Ectodermal cell (in vitro differentiated cells): ENCODE results near the gene THBS1.

Experiments
- H3K27ac ChIP-seq: 2 replicates; pipeline ENCODE4 v1.7.0; 2013; ENCODE audit warnings: mild to moderate bottlenecking, low read depth, low read length; ENCODE audit not compliant: insufficient read depth, poor library complexity, severe bottlenecking
- H3K27me3 ChIP-seq: 2 replicates; pipeline ENCODE4 v1.7.0; 2013; ENCODE audit warnings: mild to moderate bottlenecking, low read length; ENCODE audit not compliant: insufficient read depth, control insufficient read depth, poor library complexity, severe bottlenecking
- H3K36me3 ChIP-seq: one replicate; pipeline ENCODE4 v1.7.0; 2013; ENCODE audit warnings: low read length; ENCODE audit not compliant: control insufficient read depth, insufficient read depth
- H3K4me1 ChIP-seq: one replicate; pipeline ENCODE4 v1.7.0; 2013; ENCODE audit warnings: low read length; ENCODE audit not compliant: control insufficient read depth, insufficient read depth
- H3K4me3 ChIP-seq: 2 replicates; pipeline ENCODE4 v1.7.0; 2013; ENCODE audit warnings: low read depth, low read length, control low read depth; ENCODE audit not compliant: insufficient read depth
- H3K9me3 ChIP-seq: 2 replicates; pipeline ENCODE4 v1.7.0; 2013; ENCODE audit warnings: mild to moderate bottlenecking, low read length, moderate library complexity; ENCODE audit not compliant: control insufficient read depth
- WGBS, 2 experiments: methylation state at CpG; one replicate each; pipeline ENCODE4 v1.1.7; 2013; ENCODE audit warnings: missing lambda C conversion rate in 2 of 2; 5-methylcytosine and 5-hydroxymethylcytosine counted together

THBS1 gene

DNA sequence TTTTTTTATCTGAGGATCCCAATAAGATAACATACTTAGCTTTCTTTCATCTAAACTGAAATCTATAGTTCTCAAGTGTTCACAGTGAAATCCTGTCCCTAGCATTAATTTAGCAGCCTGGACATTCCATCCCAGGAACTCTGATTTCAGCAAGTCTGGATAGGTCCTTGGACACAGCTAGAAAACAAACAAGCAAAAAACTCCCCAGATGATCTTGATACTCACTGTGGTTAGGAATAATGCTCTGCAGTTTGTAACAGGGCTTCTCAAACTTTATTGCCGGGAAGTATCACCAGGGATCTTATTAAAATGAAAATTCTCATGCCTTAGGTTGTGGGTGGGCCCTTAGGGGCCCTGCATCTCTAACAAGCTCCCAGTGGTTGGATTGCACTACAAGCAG is 24.3 kb downstream of the THBS1 start:
- H3K27me3 ChIP-seq = no peaks in the 10 kb centered on the region
- H3K4me1 ChIP-seq = no peaks in the 10 kb centered on the region
- no peaks in the 10 kb centered on the region for H3K36me3 ChIP-seq
- 94 to 100% methylated on average over 1 of the region's 1 CpG for WGBS, 2 experiments
- no peak overlapping the region for H3K27ac ChIP-seq
- H3K4me3 ChIP-seq = no peak overlapping the region
- no peaks in the 10 kb centered on the region for H3K9me3 ChIP-seq

DNA sequence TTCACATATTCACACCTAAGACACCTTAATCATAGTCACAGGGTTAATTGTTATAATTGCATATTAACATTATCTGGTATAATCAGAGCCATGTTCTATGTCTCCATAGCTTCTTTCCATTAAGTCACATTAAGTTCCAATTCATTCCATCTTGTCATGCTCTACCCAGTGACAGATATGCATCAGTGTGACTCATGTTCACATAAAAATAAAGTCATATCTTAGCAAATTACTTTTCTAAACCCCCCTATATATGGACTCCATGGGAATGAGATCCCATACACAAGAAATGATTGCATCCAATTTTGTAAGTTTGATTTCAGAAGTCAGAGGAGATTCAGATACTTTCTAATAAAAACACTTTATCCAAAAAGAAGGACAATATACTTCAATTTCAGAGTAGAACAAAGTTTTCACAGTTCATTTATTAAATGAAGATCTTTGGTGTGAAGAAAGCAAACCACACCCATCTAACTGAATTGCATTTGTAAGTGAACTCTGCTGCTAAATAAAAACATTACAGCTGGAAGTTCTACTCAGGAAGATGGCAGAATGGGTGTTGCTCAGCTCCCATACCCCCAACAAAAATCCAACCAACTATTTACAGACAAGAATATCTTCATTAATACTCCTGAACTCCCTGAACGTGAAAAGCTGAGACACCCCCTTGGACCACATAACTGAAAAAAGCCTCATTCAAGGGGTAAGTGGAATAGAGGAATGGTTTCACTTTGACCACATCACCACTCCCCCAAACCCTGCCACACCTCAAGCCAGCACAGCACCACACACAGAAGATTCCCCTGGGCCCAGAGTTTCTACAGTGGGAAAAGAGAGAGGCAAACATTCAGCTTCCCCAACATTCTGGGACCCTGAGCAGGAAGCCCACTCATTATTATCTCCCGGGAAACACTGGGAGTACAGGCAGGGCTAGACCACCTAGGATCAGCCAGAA is 27.6 kb downstream of the THBS1 start:
- Histone ChIP-seq H3K27me3 (no peaks in the 10 kb centered on the region), H3K36me3 (no peaks in the 10 kb centered on the region), H3K27ac (no peak overlapping the region), H3K4me1 (no peaks in the 10 kb centered on the region), H3K9me3 (peaks cover 2% of the 10 kb centered on the region), H3K4me3 (no peak overlapping the region)
- 93 to 98% methylated on average over 1 to 2 of the region's 2 CpGs for WGBS, 2 experiments

DNA sequence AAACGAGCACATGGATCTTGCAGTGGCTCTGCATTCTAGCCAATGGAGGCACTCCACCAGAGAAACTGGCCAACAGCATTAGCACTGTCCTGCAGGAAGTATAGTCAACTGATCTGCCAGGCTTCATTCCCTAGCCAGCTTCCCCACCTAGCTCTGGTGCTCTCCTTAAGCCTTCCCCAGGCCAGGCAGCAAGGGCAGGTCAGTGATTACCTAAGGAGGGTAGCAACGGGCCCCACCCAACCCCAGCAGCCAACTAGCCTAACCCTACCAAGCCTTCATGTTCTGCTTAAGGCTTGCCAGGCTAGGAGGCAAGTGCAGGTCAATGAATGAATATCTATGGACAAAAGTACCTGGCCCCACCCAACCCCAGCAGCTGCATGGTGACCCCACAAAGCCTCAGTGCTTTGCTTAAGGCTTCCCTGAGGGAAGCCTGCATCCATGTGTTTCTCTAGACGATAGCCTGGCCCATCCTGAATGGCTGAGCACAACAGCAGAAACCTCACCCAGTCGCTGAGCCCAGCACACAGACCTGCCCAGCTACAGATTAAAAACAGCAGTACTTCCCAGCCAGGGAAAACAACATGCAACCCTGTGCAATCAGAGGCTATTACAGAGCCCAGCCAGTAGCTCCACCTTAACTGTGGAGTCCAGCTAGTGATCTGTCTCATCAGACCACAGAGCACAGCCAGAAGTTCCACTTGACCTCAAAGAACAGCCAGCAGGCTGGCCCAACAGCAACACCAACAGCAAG is 28.5 kb downstream of the THBS1 start:
- Histone ChIP-seq H3K4me1 (no peaks in the 10 kb centered on the region), H3K27ac (no peak overlapping the region), H3K4me3 (no peak overlapping the region), H3K9me3 (peaks cover 2% of the 10 kb centered on the region), H3K27me3 (no peaks in the 10 kb centered on the region), H3K36me3 (no peaks in the 10 kb centered on the region)
- WGBS, 2 experiments = 91 to 92% methylated on average over 4 of the region's 4 CpGs

DNA sequence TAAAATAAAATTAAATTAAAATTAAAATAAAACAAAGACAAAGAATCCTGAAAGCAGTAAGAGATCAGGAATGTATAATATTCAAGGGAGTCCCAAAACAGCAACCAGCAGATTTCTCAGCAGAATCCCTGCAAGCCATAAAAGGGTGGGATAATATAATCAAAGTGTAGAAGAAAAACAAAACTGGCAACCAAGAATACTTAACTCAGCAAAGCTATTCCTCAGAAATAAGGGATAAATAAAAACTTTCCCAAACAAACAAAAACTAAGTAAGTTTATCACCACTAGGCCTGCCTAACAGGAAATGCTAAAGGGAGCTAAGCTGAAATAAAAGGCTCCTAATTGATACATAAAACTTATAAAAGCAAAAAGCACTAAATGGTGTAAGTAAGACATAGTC is 29.8 kb downstream of the THBS1 start:
- Histone ChIP-seq H3K4me3 (no peak overlapping the region), H3K4me1 (no peaks in the 10 kb centered on the region), H3K27me3 (no peaks in the 10 kb centered on the region), H3K36me3 (no peaks in the 10 kb centered on the region), H3K9me3 (peaks cover 2% of the 10 kb centered on the region), H3K27ac (no peak overlapping the region)

DNA sequence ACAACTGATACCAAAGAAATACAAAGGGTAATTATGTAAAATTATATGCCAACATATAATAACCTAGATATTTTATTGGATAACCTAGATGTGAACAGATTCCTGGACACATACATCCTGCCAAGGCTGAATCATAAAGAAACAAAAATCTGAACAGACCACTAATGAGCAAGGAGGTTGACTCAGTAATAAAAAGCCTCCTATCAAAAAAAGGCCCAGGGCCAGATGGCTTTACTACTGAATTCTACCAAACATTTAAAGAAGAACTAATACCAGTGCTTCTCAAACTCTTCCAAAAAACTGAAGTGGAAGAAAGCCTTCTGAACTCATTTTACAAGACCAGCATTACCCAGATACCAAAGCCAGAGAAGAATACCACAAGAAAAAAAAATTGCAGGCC is 32.4 kb downstream of the THBS1 start:
- no peak overlapping the region for H3K27ac ChIP-seq
- no peaks in the 10 kb centered on the region for H3K36me3 ChIP-seq
- H3K27me3 ChIP-seq = no peaks in the 10 kb centered on the region
- H3K4me3 ChIP-seq = no peak overlapping the region
- no peaks in the 10 kb centered on the region for H3K4me1 ChIP-seq
- H3K9me3 ChIP-seq = peaks cover 2% of the 10 kb centered on the region

DNA sequence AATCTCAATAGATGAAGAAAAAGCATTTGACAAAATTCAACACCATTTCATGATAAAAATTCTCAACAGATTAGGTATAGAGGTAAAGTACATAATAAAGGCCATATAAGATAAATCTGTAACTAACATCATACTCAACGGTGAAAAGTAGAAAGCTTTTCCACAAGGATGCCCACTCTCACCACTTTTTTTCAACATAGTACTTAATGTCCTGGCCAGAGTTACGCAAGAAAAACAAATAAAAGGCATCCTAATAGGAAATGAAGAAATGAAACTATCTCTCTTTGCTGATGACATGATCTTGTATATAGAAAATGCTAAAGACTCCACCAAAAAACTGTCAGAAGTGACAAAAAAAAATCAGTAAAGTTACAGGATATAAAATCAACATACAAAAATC is 33.0 kb downstream of the THBS1 start:
- H3K27me3 ChIP-seq = no peaks in the 10 kb centered on the region
- no peaks in the 10 kb centered on the region for H3K36me3 ChIP-seq
- no peak overlapping the region for H3K4me3 ChIP-seq
- H3K9me3 ChIP-seq = peaks cover 2% of the 10 kb centered on the region
- no peak overlapping the region for H3K27ac ChIP-seq
- H3K4me1 ChIP-seq = no peaks in the 10 kb centered on the region
- 96 to 100% methylated on average over 1 to 2 of the region's 2 CpGs for WGBS, 2 experiments

DNA sequence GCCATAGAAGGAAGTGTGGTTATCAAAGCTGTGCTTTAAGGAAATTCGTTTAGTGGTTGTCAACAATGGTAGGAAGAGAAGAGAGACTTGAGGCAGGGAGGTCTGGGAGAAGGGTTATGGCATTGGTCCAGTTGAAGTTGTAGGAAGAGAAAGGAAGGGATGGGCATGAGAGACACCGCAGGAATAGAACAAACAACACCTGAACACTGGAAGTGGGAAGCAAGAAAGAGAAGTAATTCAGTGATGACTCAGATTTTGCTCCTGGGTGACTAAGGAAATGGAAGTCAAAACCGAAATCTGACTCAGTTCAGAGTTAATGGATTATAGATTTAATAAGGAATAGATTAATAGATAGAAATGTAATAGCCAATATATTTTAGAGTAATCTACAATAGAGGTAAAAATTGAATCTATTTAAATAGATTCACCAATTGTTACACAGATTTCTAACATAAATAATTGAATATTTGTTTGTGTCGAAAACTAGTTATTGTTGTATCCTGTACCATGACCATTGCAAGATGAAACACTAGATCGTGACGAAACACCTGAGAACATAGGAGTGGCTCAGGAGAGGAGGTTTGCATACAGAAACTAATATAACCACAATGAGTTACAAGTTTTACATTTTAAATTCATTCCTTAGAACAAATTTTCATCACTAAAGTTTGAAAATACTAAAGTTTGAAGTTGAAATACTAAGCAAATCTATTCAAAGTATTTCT is 36.0 kb downstream of the THBS1 start:
- no peak overlapping the region for H3K27ac ChIP-seq
- 87 to 95% methylated on average over 5 to 6 of the region's 6 CpGs for WGBS, 2 experiments
- no peak overlapping the region for H3K4me3 ChIP-seq
- H3K9me3 ChIP-seq = no peaks in the 10 kb centered on the region
- no peaks in the 10 kb centered on the region for H3K4me1 ChIP-seq
- H3K36me3 ChIP-seq = no peaks in the 10 kb centered on the region
- no peaks in the 10 kb centered on the region for H3K27me3 ChIP-seq

DNA sequence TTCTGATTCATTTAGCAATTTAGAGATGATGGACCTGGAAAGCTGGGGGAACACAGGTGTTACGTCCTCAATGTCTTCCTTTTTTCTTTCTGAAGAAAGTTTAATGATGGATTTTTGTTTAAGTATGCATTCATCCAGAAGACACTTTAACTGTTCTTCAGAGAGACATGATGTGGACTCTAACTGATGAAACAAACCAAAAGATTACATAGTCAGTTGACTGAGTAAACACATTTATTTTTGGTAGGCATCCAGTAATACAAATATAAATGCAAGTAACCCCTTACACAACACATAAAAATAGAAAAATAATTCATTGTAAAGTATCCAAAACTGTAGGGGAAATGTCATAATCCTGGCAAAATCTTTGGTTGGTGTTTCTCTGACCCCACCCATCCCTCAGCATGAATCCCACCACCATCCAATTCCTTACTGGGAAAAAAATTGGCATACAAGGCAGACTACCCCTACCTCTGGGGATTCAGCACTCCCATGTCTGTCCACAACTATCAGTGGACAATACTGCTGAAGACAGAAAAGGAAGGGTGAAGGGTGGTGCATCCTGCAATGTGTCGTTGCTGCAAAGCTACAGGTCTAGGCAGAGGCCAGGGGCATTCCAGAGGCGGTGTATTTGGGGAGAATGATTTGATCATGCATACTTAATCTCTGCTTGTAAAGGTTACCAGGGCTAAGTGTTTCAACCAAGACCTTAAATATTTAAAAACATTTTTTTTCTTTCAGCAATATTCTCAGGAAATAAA is 37.4 kb downstream of the THBS1 start:
- Histone ChIP-seq H3K4me3 (no peak overlapping the region), H3K27me3 (no peaks in the 10 kb centered on the region), H3K36me3 (no peaks in the 10 kb centered on the region), H3K27ac (no peak overlapping the region), H3K9me3 (no peaks in the 10 kb centered on the region), H3K4me1 (no peaks in the 10 kb centered on the region)
- 88 to 91% methylated on average over 3 of the region's 3 CpGs for WGBS, 2 experiments

DNA sequence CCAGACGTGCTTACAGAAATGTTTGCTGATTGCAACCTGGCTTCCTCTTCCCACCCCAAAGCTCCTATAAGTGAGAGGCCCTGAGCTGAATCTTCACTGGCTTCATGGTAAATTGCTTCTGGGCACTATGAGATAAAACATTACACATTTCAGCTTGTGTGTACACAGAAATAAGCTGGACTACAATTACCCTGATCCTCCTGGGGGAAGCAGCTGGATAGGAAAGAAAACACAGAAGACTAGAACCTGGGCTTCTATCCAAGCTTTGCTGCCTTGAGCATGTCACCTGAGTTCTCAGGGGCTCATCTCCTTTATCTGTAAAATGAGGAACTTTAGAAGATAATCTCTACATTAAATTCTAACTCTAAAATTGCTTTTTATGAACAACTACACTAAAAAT is 40.3 kb downstream of the THBS1 start:
- Histone ChIP-seq H3K9me3 (no peaks in the 10 kb centered on the region), H3K4me1 (no peaks in the 10 kb centered on the region), H3K36me3 (no peaks in the 10 kb centered on the region), H3K4me3 (no peak overlapping the region), H3K27me3 (no peaks in the 10 kb centered on the region), H3K27ac (no peak overlapping the region)
- 88 to 100% methylated on average over 1 of the region's 1 CpG for WGBS, 2 experiments
